MV-4-11 (cell line): ENCODE measurements around the gene SFT2D3.
A peak's percentile ranks its signal among the peaks of the same experiment; 100 is the strongest.

Experiments
- DNase-seq: peaks from one replicate; lab custom pipeline; 2025; lab: John Stamatoyannopoulos, UW

SFT2D3 gene

DNA sequence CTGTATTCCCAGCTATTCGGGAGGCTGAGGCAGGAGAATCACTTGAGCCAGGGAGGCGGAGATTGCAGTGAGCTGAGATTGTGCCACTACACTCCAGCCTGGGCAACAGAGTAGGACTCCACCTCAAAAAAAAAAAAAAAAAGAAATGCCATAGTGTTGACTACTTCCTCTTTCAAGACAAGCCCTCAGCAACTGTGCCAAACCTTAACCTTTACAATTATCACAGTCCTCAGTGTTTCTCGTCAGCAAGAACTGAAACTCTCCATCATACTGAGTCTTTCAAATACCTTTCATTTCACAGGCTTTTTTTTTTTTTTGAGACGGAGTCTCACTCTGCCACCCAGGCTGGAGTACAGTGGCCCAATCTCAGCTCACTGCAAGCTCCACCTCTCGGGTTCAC, 48.2 kb downstream of the SFT2D3 start:
- DNase-seq, result peak; percentile 88

GRCh38 chr2:127753374-127753773, 52.1 kb downstream of the SFT2D3 start:
- no peak for DNase-seq

DNA sequence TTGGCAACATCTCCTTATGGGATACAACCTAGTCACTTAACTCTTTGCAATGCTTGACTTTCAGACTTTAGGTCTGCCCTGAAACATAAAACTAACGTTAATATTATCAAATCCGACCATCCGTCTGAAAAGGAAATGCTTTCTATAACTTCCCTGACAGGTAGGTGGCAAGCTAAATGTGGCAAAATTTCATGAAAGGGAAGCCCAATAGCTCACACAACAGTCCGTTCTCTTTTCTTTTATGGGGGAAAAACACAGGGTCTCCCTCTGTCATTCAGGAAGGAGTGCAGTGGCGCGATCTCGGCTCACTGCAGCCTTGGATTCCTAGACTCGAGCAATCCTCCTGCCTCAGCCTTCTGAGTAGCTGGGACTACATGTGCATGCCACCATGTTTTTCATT, 52.9 kb downstream of the SFT2D3 start:
- DNase-seq, result no peak
